ENCODE data around the gene NDE1.

DNA sequence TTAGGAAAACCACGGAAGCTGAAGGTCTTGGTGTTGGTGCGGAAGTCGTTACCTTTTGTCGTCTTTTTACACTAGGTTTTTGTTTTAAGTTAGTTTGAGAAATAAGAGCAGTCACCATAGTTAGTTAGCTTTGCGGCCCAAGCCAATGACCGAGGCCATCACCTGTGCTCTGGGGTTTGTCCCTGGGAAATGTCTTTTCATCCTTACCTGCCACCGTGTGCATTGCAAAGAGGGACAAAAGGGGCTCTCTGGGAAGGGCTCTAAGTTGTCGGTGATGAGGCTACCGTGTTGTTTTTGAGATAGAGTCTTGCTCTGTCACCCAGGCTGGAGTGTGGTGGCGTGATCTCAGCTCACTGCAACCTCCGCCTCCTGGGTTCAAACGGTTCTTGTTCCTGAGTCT lies 49.8 kb downstream of the NDE1 start:
- TF ChIP-seq, protein P1, sequence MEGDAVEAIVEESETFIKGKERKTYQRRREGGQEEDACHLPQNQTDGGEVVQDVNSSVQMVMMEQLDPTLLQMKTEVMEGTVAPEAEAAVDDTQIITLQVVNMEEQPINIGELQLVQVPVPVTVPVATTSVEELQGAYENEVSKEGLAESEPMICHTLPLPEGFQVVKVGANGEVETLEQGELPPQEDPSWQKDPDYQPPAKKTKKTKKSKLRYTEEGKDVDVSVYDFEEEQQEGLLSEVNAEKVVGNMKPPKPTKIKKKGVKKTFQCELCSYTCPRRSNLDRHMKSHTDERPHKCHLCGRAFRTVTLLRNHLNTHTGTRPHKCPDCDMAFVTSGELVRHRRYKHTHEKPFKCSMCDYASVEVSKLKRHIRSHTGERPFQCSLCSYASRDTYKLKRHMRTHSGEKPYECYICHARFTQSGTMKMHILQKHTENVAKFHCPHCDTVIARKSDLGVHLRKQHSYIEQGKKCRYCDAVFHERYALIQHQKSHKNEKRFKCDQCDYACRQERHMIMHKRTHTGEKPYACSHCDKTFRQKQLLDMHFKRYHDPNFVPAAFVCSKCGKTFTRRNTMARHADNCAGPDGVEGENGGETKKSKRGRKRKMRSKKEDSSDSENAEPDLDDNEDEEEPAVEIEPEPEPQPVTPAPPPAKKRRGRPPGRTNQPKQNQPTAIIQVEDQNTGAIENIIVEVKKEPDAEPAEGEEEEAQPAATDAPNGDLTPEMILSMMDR (conservative IDR thresholded peaks at IDR 0.05; ENCODE audit: low read depth, low read length) = no peak
- no peak for TF ChIP-seq RCOR1 (IDR thresholded peaks at IDR 0.05; ENCODE audit: insufficient replicate concordance, low read length)

All from IMR-90 (cell line).